ENCODE measurements around the gene IFT57.

IFT57 gene

DNA sequence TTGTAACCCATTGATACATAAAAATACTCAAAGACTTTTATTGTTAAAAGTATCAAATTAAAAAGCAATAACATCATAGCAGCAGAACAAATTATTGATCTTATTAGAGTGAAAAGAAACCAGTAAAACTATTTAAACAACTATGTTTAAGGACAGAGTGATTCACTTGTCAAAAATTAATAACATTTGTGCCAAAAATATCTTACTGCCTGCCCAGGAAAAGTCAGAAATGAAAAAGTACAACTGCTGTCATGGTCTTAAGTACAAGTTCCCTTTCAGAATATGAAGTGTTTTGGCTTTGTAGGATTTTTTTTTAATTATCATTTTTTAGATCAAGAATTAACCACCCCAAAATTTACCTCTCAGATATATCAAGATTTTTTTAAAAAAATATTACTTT is 3.4 kb downstream of the IFT57 start:
- peak in 1 of 2 experiments; percentile 37 for DNase-seq

DNA sequence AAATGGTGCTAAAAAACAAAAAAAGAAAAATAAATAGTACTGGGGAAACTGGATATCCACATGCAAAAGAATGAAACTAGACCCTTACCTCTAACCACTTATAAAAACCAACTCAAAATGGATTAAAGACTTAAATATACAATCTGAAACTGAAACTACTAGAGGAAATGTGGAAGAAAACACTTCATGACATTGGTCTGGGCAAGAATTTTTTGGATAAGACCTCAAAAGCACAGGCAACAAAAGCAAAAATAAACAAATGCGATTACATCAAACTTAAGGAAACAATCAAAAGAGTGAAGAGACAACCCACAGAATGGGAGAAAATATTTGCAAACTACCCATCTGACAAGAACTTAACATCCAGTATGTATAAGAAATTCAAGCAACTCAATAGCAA is 6.4 kb downstream of the IFT57 start:
- DNase-seq, result no peak

DNA sequence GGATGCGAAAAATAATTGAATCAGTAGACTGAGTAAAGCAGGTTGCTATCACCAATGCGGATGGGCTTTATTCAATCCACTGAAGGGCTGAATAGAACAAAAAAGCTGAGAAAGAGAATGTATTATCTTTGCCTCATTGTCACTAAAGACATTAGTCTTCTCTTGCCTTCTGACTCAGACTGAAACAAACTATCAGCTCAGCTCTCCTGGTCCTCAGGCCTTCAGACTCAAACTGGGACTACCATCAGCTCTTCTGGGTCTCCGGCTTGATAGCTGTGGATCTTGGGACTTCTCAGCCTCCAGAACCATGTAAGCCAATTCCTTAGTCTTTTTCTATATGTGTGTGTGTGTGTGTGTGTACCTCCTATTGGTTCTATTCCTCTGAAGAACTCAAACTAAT is 12.6 kb downstream of the IFT57 start:
- no peak for DNase-seq

- DNase-seq, result no peak
Measured at GRCh38 chr3:108208831-108209230, 13.4 kb downstream of the IFT57 start.

- peak in 1 of 2 experiments; percentile 30 for DNase-seq
Measured at GRCh38 chr3:108202834-108203233, 19.4 kb downstream of the IFT57 start.

- DNase-seq, result peak in 1 of 2 experiments; percentile 16
Measured at GRCh38 chr3:108202080-108202479, 20.1 kb downstream of the IFT57 start.

DNA sequence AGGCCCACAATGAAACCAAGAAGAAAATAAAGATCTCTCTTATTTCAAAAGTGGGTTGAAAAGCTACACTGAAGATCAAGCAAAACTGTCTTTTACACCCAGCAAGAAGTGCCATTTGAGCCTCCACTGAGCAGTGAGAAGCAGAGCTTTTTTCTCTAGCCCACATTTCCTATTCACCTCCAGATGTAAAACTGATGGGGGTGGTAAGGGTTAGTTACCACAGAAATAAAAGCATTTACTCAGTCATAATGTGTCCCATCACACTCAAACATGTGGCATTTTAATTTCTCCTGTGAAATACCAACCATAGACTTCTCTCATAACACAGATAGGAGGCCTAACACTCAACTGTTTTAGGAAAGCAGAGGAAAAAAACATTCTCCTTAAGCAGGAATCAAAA is 21.0 kb downstream of the IFT57 start:
- no peak for DNase-seq

- no peak for DNase-seq
Measured at GRCh38 chr3:108200578-108200977, 21.6 kb downstream of the IFT57 start.

GRCh38 chr3:108200024-108200423 is 22.2 kb downstream of the IFT57 start:
- DNase-seq, result no peak

- DNase-seq, result no peak
Measured at GRCh38 chr3:108191394-108191793, 30.8 kb downstream of the IFT57 start.

GRCh38 chr3:108190346-108190745 is 31.9 kb downstream of the IFT57 start:
- DNase-seq, result no peak

GRCh38 chr3:108189440-108189839 is 32.8 kb downstream of the IFT57 start:
- no peak for DNase-seq

DNA sequence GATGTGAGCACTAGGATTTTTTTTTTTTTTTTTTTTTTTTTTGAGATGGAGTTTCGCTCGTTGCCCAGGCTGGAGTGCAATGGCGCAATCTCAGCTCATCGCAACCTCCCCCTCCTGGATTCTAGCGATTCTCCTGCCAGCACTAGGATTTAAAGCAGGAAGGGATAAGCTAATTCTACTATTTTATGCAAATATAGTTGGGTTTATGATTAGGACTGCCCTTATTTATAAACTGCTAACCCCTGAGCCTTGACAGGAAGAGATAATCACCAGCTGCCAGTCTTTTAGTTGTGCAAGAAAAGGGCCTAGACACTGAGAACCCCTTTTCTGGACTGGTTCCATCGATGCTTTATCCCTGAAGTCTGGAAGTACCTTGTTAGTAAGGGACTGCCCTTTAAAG is 36.7 kb downstream of the IFT57 start:
- DNase-seq, result no peak

GRCh38 chr3:108184824-108185223 is 37.4 kb downstream of the IFT57 start:
- no peak for DNase-seq

GRCh38 chr3:108183971-108184370 is 38.3 kb downstream of the IFT57 start:
- no peak for DNase-seq

GRCh38 chr3:108183181-108183580 is 39.0 kb downstream of the IFT57 start:
- DNase-seq, result peak; percentile 31 to 70

- peak; percentile 49 to 88 for DNase-seq
Measured at GRCh38 chr3:108182339-108182738, 39.9 kb downstream of the IFT57 start.

GRCh38 chr3:108181172-108181571 is 41.1 kb downstream of the IFT57 start:
- no peak for DNase-seq

DNA sequence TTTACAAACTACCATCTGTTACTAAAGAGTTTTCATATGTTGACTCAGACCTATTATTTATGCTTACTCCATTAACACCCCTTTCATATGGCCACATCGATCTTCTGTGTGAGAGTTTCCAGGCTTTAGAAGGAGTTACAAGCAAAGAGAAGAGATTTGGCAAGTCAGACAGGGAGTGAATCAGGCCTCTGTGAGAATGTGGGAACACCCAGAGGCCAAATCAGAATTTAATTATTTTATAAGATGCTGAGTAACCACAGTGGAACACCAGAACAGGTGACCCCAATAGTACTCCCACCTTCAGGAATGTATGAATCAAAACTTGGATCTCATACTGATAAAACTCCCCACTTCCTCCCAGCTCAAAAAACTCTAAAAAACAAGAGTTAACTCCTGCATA is 42.0 kb downstream of the IFT57 start:
- peak in 1 of 2 experiments; percentile 93 for DNase-seq

GRCh38 chr3:108178676-108179075 is 43.5 kb downstream of the IFT57 start:
- no peak for DNase-seq

DNA sequence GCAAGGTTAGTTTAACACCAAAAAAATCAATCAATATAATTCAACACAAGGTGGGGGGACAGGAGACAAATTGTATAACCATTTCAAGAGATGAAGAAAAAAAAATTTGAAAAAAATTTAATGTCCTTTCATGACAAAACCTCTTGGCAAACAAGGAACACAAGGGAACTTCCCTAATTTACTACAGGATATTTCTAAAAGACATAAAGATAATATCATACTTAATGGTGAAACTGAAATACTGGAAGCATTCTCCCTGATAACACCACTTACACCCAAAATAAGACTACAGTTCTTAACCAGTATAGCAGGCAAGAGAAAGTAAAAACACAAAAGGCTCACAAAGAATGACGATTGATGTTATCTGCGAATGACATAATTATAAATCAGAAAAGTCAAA is 44.7 kb downstream of the IFT57 start:
- no peak for DNase-seq

GRCh38 chr3:108175352-108175751 is 46.9 kb downstream of the IFT57 start:
- DNase-seq, result no peak

- peak; percentile 53 to 86 for DNase-seq
Measured at GRCh38 chr3:108171106-108171505, 51.1 kb downstream of the IFT57 start.

DNA sequence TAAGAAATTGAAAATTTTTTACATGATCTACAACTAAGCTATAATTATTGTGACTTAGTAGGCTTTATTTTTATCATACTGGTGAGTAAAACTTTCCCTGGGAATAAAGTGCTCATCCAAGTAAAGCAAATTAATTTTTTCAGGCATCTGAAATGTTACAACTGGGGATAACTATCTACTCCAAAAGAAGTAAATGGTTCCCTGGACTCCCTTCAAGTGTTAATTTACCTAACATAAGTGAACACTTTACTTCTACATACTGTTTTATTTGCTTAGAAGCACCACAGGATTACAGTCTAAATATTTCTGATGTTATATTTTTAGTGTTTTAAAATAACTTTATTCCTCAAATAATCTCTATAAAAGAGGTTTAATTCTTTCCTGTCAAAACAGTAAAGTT is 57.8 kb downstream of the IFT57 start:
- no peak for DNase-seq

DNA sequence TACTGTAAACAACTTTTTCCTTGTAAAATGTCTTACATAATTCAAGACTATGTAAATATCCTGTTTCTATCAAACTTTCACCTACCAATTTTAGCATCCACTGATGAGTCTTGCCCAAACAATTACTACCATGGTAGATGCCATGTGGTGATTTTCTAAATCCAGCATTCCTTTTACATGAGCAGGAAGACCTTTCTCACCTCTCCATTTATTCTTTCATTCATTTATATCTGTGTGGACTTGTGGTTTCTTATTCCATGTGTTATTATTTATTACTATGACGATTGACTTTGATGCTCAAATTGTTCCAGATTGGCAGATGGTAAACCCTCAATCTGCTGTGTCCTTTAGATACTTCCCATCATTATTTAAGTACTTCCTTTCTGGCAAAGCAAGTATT is 62.4 kb downstream of the IFT57 start:
- DNase-seq, result no peak

DNA sequence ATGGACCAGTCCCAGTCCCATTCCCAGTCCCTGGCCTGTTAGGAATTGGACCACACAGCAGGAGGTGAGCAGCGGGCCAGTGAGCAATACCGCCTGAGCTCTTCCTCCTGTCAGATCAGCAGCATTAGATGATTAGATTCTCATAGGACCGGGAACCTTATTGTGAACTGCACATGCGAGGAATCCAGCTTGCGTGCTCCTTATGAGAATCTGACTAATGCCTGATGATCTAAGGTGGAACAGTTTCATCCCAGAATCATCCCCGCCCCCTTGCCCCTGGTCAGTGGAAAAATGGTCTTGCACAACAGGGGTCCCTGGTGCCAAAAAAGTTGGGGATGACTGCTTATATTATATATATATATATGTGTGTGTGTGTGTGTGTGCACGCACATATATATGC is 63.1 kb downstream of the IFT57 start:
- no peak for DNase-seq

All from NCI-H2081 (cell line).